Retinal pigment epithelial cell (primary cell): ENCODE measurements around the gene CHKA.

Experiments
- DNase-seq: peaks from one replicate; pipeline ENCODE4 v3.0.0-alpha.2; 2010; ENCODE audit warnings: low read depth
- H3K4me3 ChIP-seq: 2 replicates; pipeline ENCODE4 v1.5.1; 2011; ENCODE audit warnings: mild to moderate bottlenecking, low read length, control low read depth, moderate library complexity
- CTCF ChIP-seq: conservative IDR thresholded peaks from 2 replicates; pipeline ENCODE4 v1.5.1; 2011; ENCODE audit warnings: low read depth, low read length, control low read depth, inconsistent platforms

CHKA gene

GRCh38 chr11:68043349-68044144 is 77.6 kb downstream of the CHKA start:
- TF ChIP-seq CTCF, result no peak
- DNase-seq, result peak; percentile 53
- no peak overlapping the region for H3K4me3 ChIP-seq

- no peak for DNase-seq
- no peak for TF ChIP-seq CTCF
- H3K4me3 ChIP-seq, result no peak overlapping the region
Observed at GRCh38 chr11:68043029-68043348, 78.2 kb downstream of the CHKA start.

- H3K4me3 ChIP-seq, result no peak overlapping the region
- no peak for DNase-seq
- no peak for TF ChIP-seq CTCF
Observed at GRCh38 chr11:68042219-68043028, 78.8 kb downstream of the CHKA start.

- TF ChIP-seq CTCF, result no peak
- H3K4me3 ChIP-seq, result no peak overlapping the region
- DNase-seq, result no peak
Observed at GRCh38 chr11:68041617-68042218, 79.5 kb downstream of the CHKA start.

- no peak for TF ChIP-seq CTCF
- no peak overlapping the region for H3K4me3 ChIP-seq
- DNase-seq, result no peak
Observed at GRCh38 chr11:68040957-68041591, 80.1 kb downstream of the CHKA start.

GRCh38 chr11:68040101-68040956 is 80.9 kb downstream of the CHKA start:
- H3K4me3 ChIP-seq, result peak overlapping the region; percentile 55
- TF ChIP-seq CTCF, result no peak
- no peak for DNase-seq
